Activated naive CD8-positive, alpha-beta T cell treated with anti-CD3 and anti-CD28 coated beads, Interleukin-2, amount 50 U/mL, for 16 hours (primary cell): ENCODE data around the gene LRRC8B.
"Not testable (repeated sequence)": the region's sequence is repeated elsewhere in the genome, so short reads cannot be mapped to it uniquely, and the experiment has no call there.

Experiments
- DNase-seq: peaks from one replicate; pipeline ENCODE4 v3.0.0-alpha.2; 2020; ENCODE audit warnings: low read depth, low spot score

LRRC8B gene

GRCh38 chr1:89581859-89582258 lies 57.2 kb downstream of the LRRC8B start:
- DNase-seq: no peak

- DNase-seq: no peak
These were observed 57.9 kb downstream of the LRRC8B start for GRCh38 chr1:89582571-89582970.

GRCh38 chr1:89584211-89584610 lies 59.6 kb downstream of the LRRC8B start:
- DNase-seq: no peak

- no peak for DNase-seq
These were observed 60.2 kb downstream of the LRRC8B start for GRCh38 chr1:89584781-89585180.

- no peak for DNase-seq
These were observed 63.1 kb downstream of the LRRC8B start for GRCh38 chr1:89587729-89588161.

GRCh38 chr1:89588480-89588879 lies 63.9 kb downstream of the LRRC8B start:
- DNase-seq: no peak

GRCh38 chr1:89589515-89589914 lies 64.9 kb downstream of the LRRC8B start:
- DNase-seq: no peak

- no peak for DNase-seq
These were observed 65.9 kb downstream of the LRRC8B start for GRCh38 chr1:89590341-89591080.

- DNase-seq: not testable (repeated sequence)
These were observed 68.3 kb downstream of the LRRC8B start for GRCh38 chr1:89592861-89593302.

GRCh38 chr1:89594096-89594740 lies 69.6 kb downstream of the LRRC8B start:
- no peak for DNase-seq

- no peak for DNase-seq
These were observed 72.1 kb downstream of the LRRC8B start for GRCh38 chr1:89596698-89597097.

GRCh38 chr1:89598450-89599331 lies 74.1 kb downstream of the LRRC8B start:
- DNase-seq: no peak

GRCh38 chr1:89599332-89599630 lies 74.7 kb downstream of the LRRC8B start:
- DNase-seq: no peak

GRCh38 chr1:89600451-89601224 lies 76.0 kb downstream of the LRRC8B start:
- DNase-seq: no peak

GRCh38 chr1:89602871-89603404 lies 78.3 kb downstream of the LRRC8B start:
- no peak for DNase-seq

- no peak for DNase-seq
These were observed 79.2 kb downstream of the LRRC8B start for GRCh38 chr1:89603651-89604413.

GRCh38 chr1:89604414-89604735 lies 79.7 kb downstream of the LRRC8B start:
- DNase-seq: no peak

- DNase-seq: no peak
These were observed 81.1 kb downstream of the LRRC8B start for GRCh38 chr1:89605692-89606091.

GRCh38 chr1:89606227-89606980 lies 81.8 kb downstream of the LRRC8B start:
- no peak for DNase-seq

- no peak for DNase-seq
These were observed 82.5 kb downstream of the LRRC8B start for GRCh38 chr1:89607156-89607555.
